Suprapubic skin (tissue), 4 donors: ENCODE measurements around the gene MXD3. TPM values are rescaled to one million over a fixed set of nuclear protein-coding genes. Genes with fewer than 3 reads are reported as not detected.

Source experiments
- DNase-seq, 2 donors: peaks; one replicate each; pipeline ENCODE4 v3.0.0-alpha.2; 2019; ENCODE audit warnings: low spot score in 2 of 2
- H3K27ac ChIP-seq: fragments of 200-600 bp; sonication (generic); one replicate; pipeline ENCODE4 v1.5.1; 2019
- H3K27me3 ChIP-seq: fragments of 200-600 bp; sonication (generic); one replicate; pipeline ENCODE4 v1.5.1; 2019
- H3K36me3 ChIP-seq: fragments of 200-600 bp; sonication (generic); one replicate; pipeline ENCODE4 v1.5.1; 2019
- H3K4me1 ChIP-seq: fragments of 200-600 bp; sonication (generic); one replicate; pipeline ENCODE4 v1.5.1; 2019
- H3K4me3 ChIP-seq: fragments of 200-600 bp; sonication (generic); one replicate; pipeline ENCODE4 v1.5.1; 2019; ENCODE audit warnings: mild to moderate bottlenecking
- H3K9me3 ChIP-seq: fragments of 200-600 bp; sonication (generic); one replicate; pipeline ENCODE4 v1.5.1; 2019
- CTCF ChIP-seq, 2 donors: fragments of 200-600 bp in 1 of 2; fragments of 450-650 bp in 1 of 2; sonication (generic) in 1 of 2; IDR thresholded peaks; one replicate each; pipeline ENCODE4 v1.5.1; 2016 to 2019; ENCODE audit warnings: antibody characterized with exemption in 2 of 2, mild to moderate bottlenecking in 1 of 2, moderate library complexity in 1 of 2
- EP300 ChIP-seq: sonication (generic); formaldehyde crosslinking; IDR thresholded peaks from one replicate; pipeline ENCODE4 v1.6.1; 2017; ENCODE audit warnings: antibody characterized with exemption
- POLR2A ChIP-seq, 2 donors: fragments of 450-650 bp; IDR thresholded peaks; one replicate each; pipeline ENCODE4 v1.6.1; 2017; ENCODE audit warnings: antibody characterized with exemption in 2 of 2, mild to moderate bottlenecking in 2 of 2, moderate library complexity in 2 of 2
- POLR2AphosphoS5 ChIP-seq, 3 donors: sonication (generic); formaldehyde crosslinking; IDR thresholded peaks; one replicate each; pipeline ENCODE4 v1.6.1; 2017; ENCODE audit warnings: antibody characterized with exemption in 3 of 3
- WGBS: methylation state at CpG from one replicate; pipeline ENCODE4 v1.1.5; 2018; 5-methylcytosine and 5-hydroxymethylcytosine counted together
- total RNA-seq, 4 donors: library from RNA; depleted of rRNA; stranded (reverse); fragments of >200 nt; gene quantifications; one replicate each; pipeline ENCODE4 v1.1.0, GENCODE V29; 2016

Gene MXD3
- total RNA-seq, 4 donors from 2014 or later: 8.7 to 30.3 (median 11.7) TPM

- Histone ChIP-seq H3K4me3 (no peak overlapping the region), H3K27me3 (no peaks in the 10 kb centered on the region), H3K9me3 (no peaks in the 10 kb centered on the region), H3K36me3 (peaks cover 13% of the 10 kb centered on the region), H3K27ac (peak overlapping the region; percentile 85), H3K4me1 (peaks cover 68% of the 10 kb centered on the region)
- WGBS: 24% methylated on average over 4 of the region's 4 CpGs
- TF ChIP-seq POLR2A (IDR thresholded peaks at IDR 0.05): no peak
- TF ChIP-seq EP300: no peak
- TF ChIP-seq CTCF (IDR thresholded peaks at IDR 0.05): no peak
- peak in 1 of 2 donors; percentile 78 for DNase-seq
Observed at GRCh38 chr5:177300236-177300880, 11.3 kb downstream of the MXD3 start.

DNA sequence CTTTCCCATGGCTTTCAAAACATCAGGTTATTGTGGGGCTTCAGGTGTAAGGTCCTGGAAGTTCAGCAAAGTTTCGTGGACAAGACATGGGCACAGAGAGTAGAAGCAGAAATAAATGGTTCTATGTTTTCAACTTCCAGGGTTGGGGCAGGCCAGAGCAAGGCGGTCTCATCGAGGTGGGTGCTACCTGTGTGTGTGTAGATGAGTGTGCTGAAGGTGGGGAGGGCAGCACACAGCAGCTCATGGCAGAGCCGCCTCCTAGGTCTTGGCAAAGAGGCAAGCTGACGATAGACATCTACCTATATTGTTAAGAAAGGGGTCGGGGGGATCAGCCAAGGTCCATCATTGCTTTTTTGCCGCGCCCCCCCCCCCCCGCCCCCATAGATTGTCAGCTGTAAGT is 12.0 kb downstream of the MXD3 start:
- no peaks in the 10 kb centered on the region for H3K9me3 ChIP-seq
- H3K27me3 ChIP-seq: no peaks in the 10 kb centered on the region
- DNase-seq: no peak
- no peak overlapping the region for H3K4me3 ChIP-seq
- TF ChIP-seq EP300 (no peak), POLR2A (IDR thresholded peaks at IDR 0.05) (no peak), CTCF (IDR thresholded peaks at IDR 0.05) (no peak), POLR2AphosphoS5 (IDR thresholded peaks at IDR 0.05) (no peak)
- H3K4me1 ChIP-seq: peaks cover 61% of the 10 kb centered on the region
- H3K27ac ChIP-seq: peak overlapping the region; percentile 85
- 72% methylated on average over 9 of the region's 9 CpGs for WGBS
- H3K36me3 ChIP-seq: peaks cover 17% of the 10 kb centered on the region

DNA sequence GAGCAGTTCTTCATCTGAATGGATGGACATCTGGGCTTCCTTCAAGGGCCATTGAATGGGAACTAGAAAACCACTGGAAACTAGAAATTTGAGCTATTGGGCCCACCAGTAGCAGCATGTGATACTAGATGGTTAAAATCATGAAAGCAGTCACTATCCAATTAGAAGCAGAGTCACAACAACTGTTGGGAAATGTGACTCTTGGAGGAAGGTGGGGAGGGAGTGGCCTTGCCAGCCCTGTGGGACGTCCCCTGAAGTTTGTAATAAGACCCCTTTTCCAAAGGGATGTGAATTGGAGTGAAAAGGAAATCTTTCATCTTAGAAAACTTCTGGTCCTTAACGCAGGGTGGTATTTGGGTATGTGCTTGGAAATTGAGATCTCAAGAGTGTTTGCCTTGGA is 13.8 kb downstream of the MXD3 start:
- H3K27ac ChIP-seq: no peak overlapping the region
- H3K9me3 ChIP-seq: no peaks in the 10 kb centered on the region
- 77% methylated on average over 2 of the region's 2 CpGs for WGBS
- no peaks in the 10 kb centered on the region for H3K27me3 ChIP-seq
- DNase-seq: no peak
- H3K4me1 ChIP-seq: peaks cover 51% of the 10 kb centered on the region
- peaks cover 35% of the 10 kb centered on the region for H3K36me3 ChIP-seq
- TF ChIP-seq POLR2A (IDR thresholded peaks at IDR 0.05): no peak
- TF ChIP-seq EP300: no peak
- TF ChIP-seq POLR2AphosphoS5 (IDR thresholded peaks at IDR 0.05): no peak
- TF ChIP-seq CTCF (IDR thresholded peaks at IDR 0.05): no peak
- no peak overlapping the region for H3K4me3 ChIP-seq

- DNase-seq: no peak
- Histone ChIP-seq H3K27me3 (no peaks in the 10 kb centered on the region), H3K27ac (no peak overlapping the region), H3K4me3 (no peak overlapping the region), H3K4me1 (peaks cover 37% of the 10 kb centered on the region), H3K9me3 (no peaks in the 10 kb centered on the region), H3K36me3 (peaks cover 48% of the 10 kb centered on the region)
- TF ChIP-seq POLR2A (IDR thresholded peaks at IDR 0.05) (no peak), POLR2AphosphoS5 (IDR thresholded peaks at IDR 0.05) (no peak), EP300 (no peak), CTCF (IDR thresholded peaks at IDR 0.05) (no peak)
- WGBS: 55% methylated on average over 4 of the region's 4 CpGs
Observed at GRCh38 chr5:177296581-177296980, 15.1 kb downstream of the MXD3 start.

DNA sequence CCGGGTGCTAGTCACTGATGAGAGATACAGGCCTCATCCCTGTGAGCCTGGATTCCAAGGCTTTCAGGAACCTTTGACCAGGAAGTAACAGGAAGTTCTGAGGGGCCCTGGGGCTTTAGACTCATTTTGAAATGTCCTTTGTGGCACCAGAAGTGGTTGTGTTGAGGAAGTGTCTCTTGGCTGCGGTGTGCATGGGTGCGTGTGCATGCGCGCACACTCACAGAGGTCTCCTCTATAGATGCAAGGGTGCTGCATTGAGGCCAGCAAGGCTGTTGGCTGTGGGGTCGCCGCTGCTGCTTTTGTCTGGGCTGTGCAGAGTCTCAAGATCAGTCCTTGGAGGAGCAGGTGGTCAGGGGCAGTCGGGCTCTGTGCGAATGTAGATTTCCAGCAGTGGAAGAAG is 15.8 kb downstream of the MXD3 start:
- TF ChIP-seq CTCF (IDR thresholded peaks at IDR 0.05) (no peak), POLR2AphosphoS5 (IDR thresholded peaks at IDR 0.05) (no peak), EP300 (no peak), POLR2A (IDR thresholded peaks at IDR 0.05) (no peak)
- H3K9me3 ChIP-seq: no peaks in the 10 kb centered on the region
- peaks cover 31% of the 10 kb centered on the region for H3K4me1 ChIP-seq
- no peak overlapping the region for H3K4me3 ChIP-seq
- H3K36me3 ChIP-seq: peaks cover 55% of the 10 kb centered on the region
- no peak overlapping the region for H3K27ac ChIP-seq
- H3K27me3 ChIP-seq: no peaks in the 10 kb centered on the region
- no peak for DNase-seq
- 95% methylated on average over 5 of the region's 9 CpGs for WGBS
